Lower lobe of right lung (tissue), 2 donors: Measurements from ENCODE around the gene KLHL25. TPM values are rescaled to one million over a fixed set of nuclear protein-coding genes. Genes with fewer than 3 reads are reported as not detected.

ENCODE experiments used
- ATAC-seq, 2 donors: fragments of 200-7000 bp; cut with Tn5 transposase; one replicate each; pipeline ENCODE4 v1.9.1; 2020 to 2022; ENCODE audit warnings: mild to moderate bottlenecking in 2 of 2, moderate library complexity in 2 of 2
- DNase-seq: peaks from one replicate; pipeline ENCODE4 v3.0.0-alpha.2; 2020
- H3K27ac ChIP-seq: fragments of 200-600 bp; one replicate; pipeline ENCODE4 v1.8.0; 2022
- H3K27me3 ChIP-seq: fragments of 200-600 bp; one replicate; pipeline ENCODE4 v1.8.0; 2022; ENCODE audit warnings: low read depth
- H3K36me3 ChIP-seq: fragments of 200-600 bp; one replicate; pipeline ENCODE4 v1.8.0; 2022; ENCODE audit warnings: mild to moderate bottlenecking
- H3K4me1 ChIP-seq: fragments of 200-600 bp; one replicate; pipeline ENCODE4 v1.8.0; 2022
- H3K4me3 ChIP-seq: fragments of 200-600 bp; one replicate; pipeline ENCODE4 v1.8.0; 2022; ENCODE audit warnings: mild to moderate bottlenecking
- H3K9me3 ChIP-seq: fragments of 200-600 bp; one replicate; pipeline ENCODE4 v1.8.0; 2022
- intact Hi-C: fragments of 100-400 bp; cut with DNase I; formaldehyde crosslinking; loops from one replicate; pipeline ENCODE4 v1.11.0; 2022
- microRNA-seq: library from miRNA; unstranded; fragments of <30 nt; microRNA quantifications from one replicate; pipeline ENCODE4 v1.2.0, GENCODE V29; 2020; ENCODE audit warnings: borderline number of aligned reads
- total RNA-seq: library from RNA; stranded (reverse); fragmentation: NEBNext Ultra II Directional; extraction: Animal tissue kit (Norgen Biotek cat#: 25700); gene quantifications from one replicate; pipeline ENCODE4 v1.2.1, GENCODE V29; 2021
- TF ChIP-seq, protein P1 (sequence below): fragments of 200-600 bp; IDR thresholded peaks from one replicate; pipeline ENCODE4 v1.8.0; 2022; ENCODE audit warnings: antibody characterized with exemption, mild to moderate bottlenecking
- donor health status: DM: no; HTN: yes; CAD: no; lungs with severe emphysema.

The KLHL25 gene
- total RNA-seq, 1 donor from 2014 or later, result 3.0 TPM

- H3K4me3 ChIP-seq, result no peak overlapping the region
- DNase-seq (no peak), ATAC-seq (no peak)
- TF ChIP-seq, protein P1, sequence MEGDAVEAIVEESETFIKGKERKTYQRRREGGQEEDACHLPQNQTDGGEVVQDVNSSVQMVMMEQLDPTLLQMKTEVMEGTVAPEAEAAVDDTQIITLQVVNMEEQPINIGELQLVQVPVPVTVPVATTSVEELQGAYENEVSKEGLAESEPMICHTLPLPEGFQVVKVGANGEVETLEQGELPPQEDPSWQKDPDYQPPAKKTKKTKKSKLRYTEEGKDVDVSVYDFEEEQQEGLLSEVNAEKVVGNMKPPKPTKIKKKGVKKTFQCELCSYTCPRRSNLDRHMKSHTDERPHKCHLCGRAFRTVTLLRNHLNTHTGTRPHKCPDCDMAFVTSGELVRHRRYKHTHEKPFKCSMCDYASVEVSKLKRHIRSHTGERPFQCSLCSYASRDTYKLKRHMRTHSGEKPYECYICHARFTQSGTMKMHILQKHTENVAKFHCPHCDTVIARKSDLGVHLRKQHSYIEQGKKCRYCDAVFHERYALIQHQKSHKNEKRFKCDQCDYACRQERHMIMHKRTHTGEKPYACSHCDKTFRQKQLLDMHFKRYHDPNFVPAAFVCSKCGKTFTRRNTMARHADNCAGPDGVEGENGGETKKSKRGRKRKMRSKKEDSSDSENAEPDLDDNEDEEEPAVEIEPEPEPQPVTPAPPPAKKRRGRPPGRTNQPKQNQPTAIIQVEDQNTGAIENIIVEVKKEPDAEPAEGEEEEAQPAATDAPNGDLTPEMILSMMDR, result no peak
- peaks cover 27% of the 10 kb centered on the region for H3K4me1 ChIP-seq
- intact Hi-C loops, result no loop called here
- no peaks in the 10 kb centered on the region for H3K27me3 ChIP-seq
- H3K36me3 ChIP-seq, result peaks cover 87% of the 10 kb centered on the region
- H3K9me3 ChIP-seq, result no peaks in the 10 kb centered on the region
- no peak overlapping the region for H3K27ac ChIP-seq
Observed at GRCh38 chr15:85711580-85712192, 83.0 kb downstream of the KLHL25 start.

- peak overlapping the region; percentile 13 for H3K27ac ChIP-seq
- no peaks in the 10 kb centered on the region for H3K27me3 ChIP-seq
- no peak overlapping the region for H3K4me3 ChIP-seq
- peaks cover 82% of the 10 kb centered on the region for H3K36me3 ChIP-seq
- no peaks in the 10 kb centered on the region for H3K9me3 ChIP-seq
- ATAC-seq, result no peak
- intact Hi-C loops, result no loop called here
- H3K4me1 ChIP-seq, result peaks cover 40% of the 10 kb centered on the region
- TF ChIP-seq, protein P1, result no peak
- no peak for DNase-seq
Observed at GRCh38 chr15:85710340-85710842, 84.3 kb downstream of the KLHL25 start.

Small RNA genes lying within 50 kb of the gene (microRNA-seq; reads per million reads assigned to microRNA genes)
- gene MIR1276, result not detected
- gene MIR548AP, result not detected
